HFFc6 (cell line): ENCODE data around the gene ADNP. TPM values are rescaled to one million over a fixed set of nuclear protein-coding genes. Genes with fewer than 3 reads are reported as not detected.
A peak's percentile ranks its signal among the peaks of the same experiment; 100 is the strongest.

ENCODE experiments used
- DNase-seq: peaks from one replicate; pipeline ENCODE4 v3.0.0-alpha.2; 2018
- H3K27ac Mint-ChIP-seq: 2 replicates; pipeline ENCODE4 v1.8.0; 2020; ENCODE audit warnings: mild to moderate bottlenecking, mixed read lengths
- H3K27me3 Mint-ChIP-seq: 2 replicates; pipeline ENCODE4 v1.8.0; 2021; ENCODE audit warnings: mild to moderate bottlenecking, moderate library complexity, mixed read lengths; ENCODE audit not compliant: insufficient read depth
- H3K36me3 Mint-ChIP-seq: 2 replicates; pipeline ENCODE4 v1.8.0; 2021; ENCODE audit warnings: low read depth, mixed read lengths
- H3K4me1 Mint-ChIP-seq: 2 replicates; pipeline ENCODE4 v1.8.0; 2020; ENCODE audit warnings: low read depth, mixed read lengths
- H3K4me3 Mint-ChIP-seq: 2 replicates; pipeline ENCODE4 v1.8.0; 2020; ENCODE audit warnings: mild to moderate bottlenecking, moderate library complexity, mixed read lengths
- H3K9me3 Mint-ChIP-seq: 2 replicates; pipeline ENCODE4 v1.8.0; 2020; ENCODE audit warnings: mild to moderate bottlenecking, mixed read lengths
- CTCF ChIP-seq: fragments of 200-600 bp; sonication (generic); IDR thresholded peaks from 2 replicates; pipeline ENCODE4 v1.5.0; 2021; ENCODE audit warnings: antibody characterized with exemption, mild to moderate bottlenecking
- total RNA-seq, 6 experiments: library from RNA; stranded (reverse); fragmentation: NEBNext Ultra II Directional; extraction: Animal tissue kit (Norgen Biotek cat#: 25700); gene quantifications; 2 replicates in 1 of 6; 3 replicates in 5 of 6; pipeline ENCODE4 v1.2.3, GENCODE V29; 2021

The ADNP gene
- total RNA-seq, 6 experiments from 2014 or later, result 56.5 to 68.8 (median 57.3) TPM

GRCh38 chr20:50948132-50948785 is 17.0 kb upstream of the ADNP start:
- Mint-ChIP-seq H3K27me3 (peaks cover 2% of the 10 kb centered on the region), H3K9me3 (no peaks in the 10 kb centered on the region), H3K4me3 (no peak overlapping the region; the same call in 1 of the 2 replicates), H3K27ac (no peak overlapping the region), H3K4me1 (peaks cover 16% of the 10 kb centered on the region), H3K36me3 (peaks cover 35% of the 10 kb centered on the region)
- TF ChIP-seq CTCF, result no peak
- DNase-seq, result no peak

GRCh38 chr20:50943069-50943468 is 11.8 kb upstream of the ADNP start:
- Mint-ChIP-seq H3K9me3 (no peaks in the 10 kb centered on the region), H3K36me3 (peaks cover 26% of the 10 kb centered on the region), H3K27me3 (no peaks in the 10 kb centered on the region; the same call in 1 of the 2 replicates), H3K4me3 (no peak overlapping the region), H3K27ac (no peak overlapping the region; the same call in 1 of the 2 replicates), H3K4me1 (no peaks in the 10 kb centered on the region; the same call in 1 of the 2 replicates)
- no peak for DNase-seq
- no peak for TF ChIP-seq CTCF

- no peaks in the 10 kb centered on the region for H3K9me3 Mint-ChIP-seq
- H3K36me3 Mint-ChIP-seq, result peaks cover 24% of the 10 kb centered on the region
- H3K27ac Mint-ChIP-seq, result peak overlapping the region; percentile 86
- H3K4me3 Mint-ChIP-seq, result no peak overlapping the region
- no peaks in the 10 kb centered on the region; the same call in none of the 2 replicates for H3K27me3 Mint-ChIP-seq
- no peak for DNase-seq
- H3K4me1 Mint-ChIP-seq, result peaks cover 42% of the 10 kb centered on the region
- 0 out of 2 replicates have a peak, but pooled peaks have one; percentile 5 for TF ChIP-seq CTCF
Measured at GRCh38 chr20:50933589-50933988, 2.4 kb upstream of the ADNP start.

GRCh38 chr20:50932691-50933280 is 1.5 kb upstream of the ADNP start:
- no peak for DNase-seq
- peaks cover 31% of the 10 kb centered on the region for H3K36me3 Mint-ChIP-seq
- H3K4me3 Mint-ChIP-seq, result peak overlapping the region; percentile 71
- peak overlapping the region; percentile 86 for H3K27ac Mint-ChIP-seq
- H3K4me1 Mint-ChIP-seq, result peaks cover 51% of the 10 kb centered on the region
- no peaks in the 10 kb centered on the region; the same call in none of the 2 replicates for H3K27me3 Mint-ChIP-seq
- H3K9me3 Mint-ChIP-seq, result no peaks in the 10 kb centered on the region
- no peak for TF ChIP-seq CTCF

GRCh38 chr20:50932016-50932485 is 814 bp upstream of the ADNP start:
- H3K36me3 Mint-ChIP-seq, result peaks cover 38% of the 10 kb centered on the region
- peaks cover 58% of the 10 kb centered on the region for H3K4me1 Mint-ChIP-seq
- no peaks in the 10 kb centered on the region; the same call in none of the 2 replicates for H3K27me3 Mint-ChIP-seq
- no peaks in the 10 kb centered on the region for H3K9me3 Mint-ChIP-seq
- peak overlapping the region; percentile 71 for H3K4me3 Mint-ChIP-seq
- TF ChIP-seq CTCF, result no peak
- DNase-seq, result no peak
- H3K27ac Mint-ChIP-seq, result peak overlapping the region; percentile 86
